ENCODE measurements around the gene IMMP2L. TPM values are rescaled to one million over a fixed set of nuclear protein-coding genes. Genes with fewer than 3 reads are reported as not detected.

The IMMP2L gene
- total RNA-seq, 1 experiment from 2014 or later = 12.8 TPM

DNA sequence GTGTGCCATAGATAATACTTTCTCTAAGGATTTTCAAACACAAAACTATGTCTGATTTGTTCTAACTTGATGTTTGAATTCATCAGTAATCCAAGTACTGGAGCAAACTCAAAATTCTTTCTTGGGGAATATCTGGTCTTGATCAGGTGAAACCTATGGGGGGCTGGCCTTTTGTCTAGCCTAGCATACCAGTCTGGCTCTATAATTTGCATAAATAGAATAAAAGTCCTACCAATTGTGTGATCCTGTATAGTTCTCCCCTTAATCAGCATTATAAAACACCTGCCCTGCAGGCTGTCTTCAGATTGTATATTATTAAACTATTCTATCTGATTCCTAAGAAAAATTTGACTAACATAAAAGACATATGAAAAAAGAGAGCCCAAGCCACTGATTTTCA, 705.2 kb downstream of the IMMP2L start:
- no peaks in the 10 kb centered on the region for H3K9me3 ChIP-seq (replicated peaks)
- H3K27ac ChIP-seq = no peak overlapping the region
- H3K4me1 ChIP-seq = peaks cover 6% of the 10 kb centered on the region
- H3K27me3 ChIP-seq = no peaks in the 10 kb centered on the region
- no peaks in the 10 kb centered on the region; the same call in 1 of the 2 replicates for H3K36me3 ChIP-seq
- DNase-seq = no peak
- no peak overlapping the region for H3K4me3 ChIP-seq

DNA sequence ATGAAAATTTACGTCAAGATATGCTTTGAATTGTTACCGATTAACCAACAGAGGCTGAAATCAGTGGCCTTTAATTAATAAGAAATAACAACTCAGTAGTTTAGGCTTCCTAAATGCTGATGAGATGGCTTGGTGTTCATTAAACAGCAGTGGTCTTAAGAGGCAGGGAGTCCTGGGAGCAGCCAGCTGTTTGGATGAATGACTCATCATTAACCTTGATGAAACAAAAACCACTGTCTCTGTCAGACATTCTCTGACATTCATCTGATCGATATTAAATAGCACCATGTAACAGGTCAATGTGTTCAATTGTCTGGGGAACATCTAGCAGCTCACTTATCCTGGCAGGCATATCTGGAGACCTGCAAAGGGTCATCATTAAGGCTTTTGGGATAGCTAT, 705.6 kb downstream of the IMMP2L start:
- no peaks in the 10 kb centered on the region for H3K27me3 ChIP-seq
- H3K9me3 ChIP-seq (replicated peaks) = no peaks in the 10 kb centered on the region
- H3K4me1 ChIP-seq = peaks cover 6% of the 10 kb centered on the region
- no peak overlapping the region for H3K27ac ChIP-seq
- no peaks in the 10 kb centered on the region; the same call in 1 of the 2 replicates for H3K36me3 ChIP-seq
- no peak overlapping the region for H3K4me3 ChIP-seq
- peak in 1 of 2 experiments; percentile 47 for DNase-seq

DNA sequence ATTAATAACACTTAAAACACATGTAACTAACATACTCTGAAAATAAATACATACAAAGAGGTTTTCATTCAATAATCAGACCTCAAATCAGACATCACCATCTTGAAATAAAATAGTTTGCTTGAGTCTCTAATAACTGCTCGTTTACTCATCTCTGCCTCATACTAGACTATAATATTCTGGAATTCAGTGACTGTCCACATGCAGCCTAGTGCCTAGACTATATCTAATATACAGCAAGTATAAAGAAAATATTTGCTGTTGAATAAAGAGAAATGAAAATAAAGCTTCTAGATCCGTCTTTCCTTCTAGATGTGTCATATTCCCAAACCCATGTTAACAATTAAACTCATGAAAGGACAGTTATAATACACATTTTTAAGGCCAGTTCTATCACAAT, 707.6 kb downstream of the IMMP2L start:
- Histone ChIP-seq H3K4me1 (peaks cover 6% of the 10 kb centered on the region), H3K4me3 (no peak overlapping the region), H3K36me3 (no peaks in the 10 kb centered on the region; the same call in 1 of the 2 replicates), H3K27me3 (no peaks in the 10 kb centered on the region), H3K9me3 (replicated peaks) (no peaks in the 10 kb centered on the region), H3K27ac (no peak overlapping the region)
- no peak for DNase-seq

DNA sequence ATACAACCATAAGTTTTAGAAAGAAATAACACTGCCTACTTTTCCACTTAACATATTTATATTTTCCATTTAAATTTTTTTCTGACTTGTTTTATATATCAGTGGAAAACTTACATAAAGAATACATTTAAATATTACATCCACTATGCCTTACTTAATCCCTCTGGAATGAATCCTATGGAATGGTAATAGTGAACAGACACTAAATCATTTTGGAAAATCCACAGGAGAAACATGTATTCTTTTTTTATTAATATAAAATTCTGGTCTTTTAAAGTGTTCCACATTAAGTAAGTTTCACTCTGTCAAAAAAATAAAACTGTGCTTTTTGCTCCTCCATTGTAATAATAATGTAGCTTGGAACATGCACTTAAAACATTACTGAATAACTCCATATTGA, 708.1 kb downstream of the IMMP2L start:
- Histone ChIP-seq H3K9me3 (replicated peaks) (no peaks in the 10 kb centered on the region), H3K4me1 (peaks cover 6% of the 10 kb centered on the region), H3K4me3 (no peak overlapping the region), H3K36me3 (no peaks in the 10 kb centered on the region; the same call in 1 of the 2 replicates), H3K27me3 (no peaks in the 10 kb centered on the region), H3K27ac (no peak overlapping the region)
- DNase-seq = no peak

DNA sequence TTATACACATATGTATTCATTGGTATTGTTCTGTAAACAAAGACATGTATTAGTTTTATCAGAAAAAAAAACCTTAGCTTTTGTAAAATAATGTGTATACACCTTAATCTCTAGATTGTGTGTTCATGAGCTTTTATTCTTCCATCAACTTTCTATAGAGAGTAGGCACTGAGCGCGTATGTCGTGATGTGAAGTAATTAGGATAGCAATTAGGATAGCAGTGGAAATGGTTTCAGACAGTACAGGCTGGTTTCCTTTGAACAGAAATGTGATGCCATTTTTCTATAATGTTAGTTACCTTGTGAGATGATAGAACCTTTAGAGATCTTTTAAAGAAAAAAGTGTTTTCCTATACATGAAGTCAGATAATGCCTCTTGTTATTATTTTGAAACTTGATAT, 709.0 kb downstream of the IMMP2L start:
- no peaks in the 10 kb centered on the region for H3K9me3 ChIP-seq (replicated peaks)
- peaks cover 6% of the 10 kb centered on the region for H3K4me1 ChIP-seq
- H3K36me3 ChIP-seq = no peaks in the 10 kb centered on the region; the same call in 1 of the 2 replicates
- H3K27ac ChIP-seq = no peak overlapping the region
- no peak for DNase-seq
- no peak overlapping the region for H3K4me3 ChIP-seq
- H3K27me3 ChIP-seq = no peaks in the 10 kb centered on the region

DNA sequence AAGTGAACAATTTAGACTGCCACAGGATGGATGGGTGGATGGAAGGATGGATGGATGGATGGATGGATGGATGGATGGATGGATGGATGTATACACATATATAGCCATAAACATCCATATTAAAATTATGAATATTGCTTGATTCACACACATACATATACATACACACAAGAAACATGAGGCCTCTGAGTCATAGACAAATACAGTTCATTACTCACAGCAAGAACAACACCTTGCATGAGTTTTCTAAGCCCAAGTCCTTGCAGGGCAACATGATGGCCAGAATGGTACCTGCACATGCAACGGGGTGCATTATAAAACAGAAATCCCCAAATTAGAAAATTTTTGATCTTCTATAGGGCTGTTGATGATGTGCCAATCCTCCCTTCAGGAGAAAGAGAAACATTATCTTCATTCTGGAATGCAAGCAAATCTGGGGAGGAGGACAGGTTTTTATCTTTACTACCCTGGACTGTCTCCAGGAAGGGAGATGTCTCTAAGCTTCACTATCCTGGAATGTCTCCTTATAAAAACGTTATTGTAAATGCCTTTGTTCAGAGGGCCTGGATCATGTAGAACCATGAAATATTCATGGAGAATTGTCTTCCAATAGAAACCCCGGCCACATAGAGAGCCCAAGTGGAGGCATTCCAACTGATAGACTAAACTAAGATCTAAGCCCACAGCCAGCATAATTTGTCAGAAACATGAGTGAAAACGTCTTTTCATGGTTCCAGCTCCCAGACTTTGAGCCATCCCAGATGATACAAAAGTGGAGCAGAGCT, 709.9 kb downstream of the IMMP2L start:
- H3K9me3 ChIP-seq (replicated peaks) = no peaks in the 10 kb centered on the region
- H3K27ac ChIP-seq = no peak overlapping the region
- no peak overlapping the region for H3K4me3 ChIP-seq
- H3K36me3 ChIP-seq = no peaks in the 10 kb centered on the region; the same call in 1 of the 2 replicates
- DNase-seq = no peak
- H3K27me3 ChIP-seq = no peaks in the 10 kb centered on the region
- H3K4me1 ChIP-seq = peaks cover 6% of the 10 kb centered on the region

DNA sequence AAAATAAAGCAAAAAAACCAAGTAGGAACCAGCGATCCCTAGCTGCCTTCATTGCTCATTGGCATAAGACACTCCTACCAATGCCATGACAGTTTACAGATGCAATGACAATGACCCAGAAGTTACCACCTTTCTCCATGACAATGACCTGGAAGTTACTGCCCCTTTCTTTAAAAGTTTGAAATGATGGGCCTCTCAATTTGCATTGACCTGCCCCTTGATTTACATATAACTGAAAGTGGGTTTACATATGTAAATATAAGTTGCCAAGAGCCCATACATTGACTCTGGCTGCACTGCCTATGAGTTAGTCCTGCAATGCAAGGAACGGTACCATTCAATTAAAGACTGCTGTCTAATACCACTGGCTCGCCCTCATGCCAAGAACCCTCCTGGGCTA, 712.1 kb downstream of the IMMP2L start:
- H3K4me3 ChIP-seq = no peak overlapping the region
- H3K27ac ChIP-seq = no peak overlapping the region
- no peak for DNase-seq
- H3K36me3 ChIP-seq = no peaks in the 10 kb centered on the region; the same call in 1 of the 2 replicates
- no peaks in the 10 kb centered on the region for H3K27me3 ChIP-seq
- H3K9me3 ChIP-seq (replicated peaks) = no peaks in the 10 kb centered on the region
- no peaks in the 10 kb centered on the region; the same call in 1 of the 2 replicates for H3K4me1 ChIP-seq

DNA sequence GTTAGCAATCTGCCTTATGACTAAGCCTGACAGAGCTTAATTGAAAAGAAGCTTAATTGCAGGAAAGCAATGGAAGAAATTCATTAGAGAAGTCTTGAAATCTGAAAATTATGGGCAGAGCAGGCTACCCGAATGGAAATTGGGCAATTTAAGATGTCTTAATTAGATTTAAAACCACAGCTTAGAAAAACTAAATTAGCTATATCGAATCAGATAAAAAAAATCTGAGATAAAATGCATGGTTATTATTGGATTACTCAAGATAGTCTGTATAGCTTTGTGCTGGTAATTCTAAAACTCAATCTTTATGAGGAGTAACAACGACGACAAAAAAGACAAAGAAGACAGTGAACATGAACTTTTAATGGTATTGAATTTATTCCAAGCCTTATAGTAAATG, 719.5 kb downstream of the IMMP2L start:
- no peaks in the 10 kb centered on the region for H3K9me3 ChIP-seq (replicated peaks)
- no peaks in the 10 kb centered on the region for H3K36me3 ChIP-seq
- H3K4me1 ChIP-seq = no peaks in the 10 kb centered on the region; the same call in 1 of the 2 replicates
- DNase-seq = no peak
- no peaks in the 10 kb centered on the region for H3K27me3 ChIP-seq
- no peak overlapping the region for H3K4me3 ChIP-seq
- no peak overlapping the region for H3K27ac ChIP-seq

DNA sequence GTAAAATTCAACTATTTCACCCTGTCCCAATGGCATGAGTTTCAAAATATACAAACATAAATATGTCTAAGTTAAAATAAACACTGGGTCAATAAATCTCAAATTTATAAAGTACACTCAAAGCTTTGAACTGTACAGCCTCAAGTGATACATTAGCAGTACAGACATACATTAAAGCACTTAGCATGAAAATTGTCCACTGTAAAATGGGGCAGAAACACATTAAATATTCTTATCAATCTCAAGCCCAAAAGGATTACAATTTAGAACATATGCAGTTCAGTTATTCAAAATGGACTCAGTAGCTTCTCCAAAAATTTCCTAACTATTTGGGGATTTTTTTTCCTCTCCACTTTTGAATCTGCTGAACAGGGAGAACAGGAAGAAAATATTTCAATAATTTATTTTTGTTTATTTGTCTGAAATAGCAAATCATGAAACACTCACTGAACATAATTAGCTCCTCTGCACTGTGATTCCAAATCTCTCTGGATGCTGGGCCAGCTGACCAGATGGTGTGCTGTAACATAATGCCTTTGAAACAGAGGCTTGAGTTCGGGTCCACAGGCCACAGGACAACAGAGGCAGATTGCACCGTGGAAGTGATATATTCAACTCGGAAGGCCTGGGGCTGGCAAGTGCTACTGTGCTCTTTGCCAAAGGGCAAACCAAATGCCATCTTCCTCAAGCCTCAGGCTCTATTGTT, 720.3 kb downstream of the IMMP2L start:
- H3K36me3 ChIP-seq = no peaks in the 10 kb centered on the region
- no peaks in the 10 kb centered on the region for H3K27me3 ChIP-seq
- no peak overlapping the region for H3K27ac ChIP-seq
- no peaks in the 10 kb centered on the region; the same call in 1 of the 2 replicates for H3K4me1 ChIP-seq
- no peaks in the 10 kb centered on the region for H3K9me3 ChIP-seq (replicated peaks)
- no peak overlapping the region for H3K4me3 ChIP-seq
- DNase-seq = peak in 1 of 2 experiments; percentile 13

DNA sequence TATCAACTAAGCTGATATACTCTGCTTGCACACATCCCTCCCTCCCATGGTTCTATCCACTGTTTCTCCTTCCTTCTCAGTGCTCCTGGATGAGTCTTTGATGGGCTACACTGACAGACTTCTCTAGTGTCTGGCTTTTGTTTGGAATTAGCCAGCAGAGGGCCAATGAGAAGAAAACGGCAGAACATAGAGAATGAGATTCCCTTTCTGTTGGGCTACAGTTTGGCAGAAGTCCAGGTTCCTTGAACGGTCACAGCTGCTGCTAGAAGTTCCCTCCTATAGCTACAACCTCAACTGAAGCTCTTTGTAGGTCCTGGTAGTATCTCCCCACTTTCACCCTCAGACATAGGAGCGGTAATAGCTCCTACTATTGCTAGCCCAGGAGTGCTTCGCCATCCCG, 722.4 kb downstream of the IMMP2L start:
- Histone ChIP-seq H3K4me3 (no peak overlapping the region), H3K9me3 (replicated peaks) (no peaks in the 10 kb centered on the region), H3K27me3 (no peaks in the 10 kb centered on the region), H3K27ac (no peak overlapping the region), H3K36me3 (no peaks in the 10 kb centered on the region), H3K4me1 (no peaks in the 10 kb centered on the region; the same call in 1 of the 2 replicates)
- peak; percentile 75 to 90 for DNase-seq

DNA sequence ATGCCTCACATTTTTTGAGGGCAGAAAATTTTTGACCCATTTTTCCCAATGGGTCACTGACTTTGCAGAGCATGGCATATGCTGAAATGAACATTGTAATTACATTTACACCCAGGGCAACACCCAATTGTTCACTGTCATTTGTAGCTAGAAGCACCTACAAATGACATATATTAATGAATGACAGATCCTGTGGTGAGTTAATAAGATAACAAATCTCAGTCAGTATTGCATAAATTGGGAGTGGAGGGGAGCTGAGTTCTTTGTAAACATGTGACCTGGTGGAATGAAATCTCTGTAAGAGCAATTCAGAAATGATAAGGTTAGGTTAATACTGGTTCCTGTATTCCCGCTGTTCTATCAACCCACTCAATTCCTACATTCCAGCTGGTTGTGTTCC, 726.4 kb downstream of the IMMP2L start:
- H3K9me3 ChIP-seq (replicated peaks) = no peaks in the 10 kb centered on the region
- no peaks in the 10 kb centered on the region; the same call in 1 of the 2 replicates for H3K4me1 ChIP-seq
- no peak for DNase-seq
- no peaks in the 10 kb centered on the region for H3K36me3 ChIP-seq
- no peaks in the 10 kb centered on the region for H3K27me3 ChIP-seq
- H3K27ac ChIP-seq = no peak overlapping the region
- H3K4me3 ChIP-seq = no peak overlapping the region

DNA sequence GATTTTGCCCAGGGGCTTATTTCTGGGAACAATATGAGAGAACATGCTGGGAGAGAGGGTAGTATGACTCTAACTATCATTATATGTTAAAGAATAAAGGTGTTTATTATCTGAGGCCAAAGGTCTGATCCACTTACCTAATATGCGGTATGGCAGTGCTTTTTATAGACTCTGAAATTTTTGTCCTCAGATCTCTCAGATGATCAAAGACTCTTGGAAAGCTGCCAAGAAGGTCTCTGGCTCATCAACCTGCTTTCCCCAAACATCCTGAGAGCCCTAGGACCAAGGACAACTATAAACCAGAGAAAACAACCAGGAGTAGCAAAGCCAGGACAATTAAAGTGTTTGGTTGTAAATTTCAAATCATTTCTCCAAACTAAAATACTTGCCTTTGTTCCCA, 727.1 kb downstream of the IMMP2L start:
- Histone ChIP-seq H3K27me3 (no peaks in the 10 kb centered on the region), H3K27ac (no peak overlapping the region), H3K36me3 (no peaks in the 10 kb centered on the region), H3K4me1 (no peaks in the 10 kb centered on the region; the same call in 1 of the 2 replicates), H3K4me3 (no peak overlapping the region), H3K9me3 (replicated peaks) (no peaks in the 10 kb centered on the region)
- DNase-seq = peak in 1 of 2 experiments; percentile 22

DNA sequence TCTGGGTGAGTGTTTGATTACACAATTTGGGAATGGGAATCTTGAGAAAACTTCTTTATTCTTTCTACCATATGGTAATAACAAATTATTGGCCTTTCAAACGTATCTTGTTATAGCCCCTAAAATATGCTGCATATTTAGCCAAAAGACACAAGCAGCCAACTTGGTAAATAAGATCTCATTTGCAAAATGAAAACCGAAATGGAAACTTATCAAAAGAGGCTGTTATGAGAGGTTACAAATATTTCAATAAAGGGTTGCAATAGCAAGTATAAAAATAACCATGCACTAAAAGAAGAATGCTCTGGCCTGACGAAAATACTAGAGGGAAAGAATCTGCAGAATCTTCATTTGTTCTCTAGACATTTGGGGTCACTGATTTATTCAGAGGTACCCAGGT, 730.9 kb downstream of the IMMP2L start:
- DNase-seq = no peak
- no peaks in the 10 kb centered on the region for H3K36me3 ChIP-seq
- H3K27ac ChIP-seq = no peak overlapping the region
- H3K4me1 ChIP-seq = no peaks in the 10 kb centered on the region
- H3K4me3 ChIP-seq = no peak overlapping the region
- no peaks in the 10 kb centered on the region for H3K9me3 ChIP-seq (replicated peaks)
- no peaks in the 10 kb centered on the region for H3K27me3 ChIP-seq

DNA sequence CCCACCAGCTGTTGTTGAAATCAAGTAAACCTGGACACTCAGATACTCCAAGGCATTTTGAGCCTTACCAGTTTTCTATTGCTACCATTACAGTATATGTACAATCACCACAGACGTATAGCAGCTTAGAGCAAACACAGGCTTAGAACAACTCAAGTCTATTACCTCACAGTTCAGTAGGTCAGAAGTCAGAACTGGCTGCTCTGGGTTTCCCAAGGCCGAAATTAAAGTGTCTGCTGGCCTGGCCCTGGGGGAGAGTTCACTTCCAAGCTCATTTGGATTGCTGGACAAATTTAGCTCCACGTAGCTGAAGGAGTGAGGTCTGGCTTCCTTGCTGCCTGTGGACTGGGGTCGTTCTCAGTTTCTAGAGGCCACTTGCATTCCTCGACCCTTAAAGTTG, 731.5 kb downstream of the IMMP2L start:
- Histone ChIP-seq H3K4me1 (no peaks in the 10 kb centered on the region), H3K9me3 (replicated peaks) (no peaks in the 10 kb centered on the region), H3K36me3 (no peaks in the 10 kb centered on the region), H3K27me3 (no peaks in the 10 kb centered on the region), H3K4me3 (no peak overlapping the region), H3K27ac (no peak overlapping the region)
- DNase-seq = no peak

DNA sequence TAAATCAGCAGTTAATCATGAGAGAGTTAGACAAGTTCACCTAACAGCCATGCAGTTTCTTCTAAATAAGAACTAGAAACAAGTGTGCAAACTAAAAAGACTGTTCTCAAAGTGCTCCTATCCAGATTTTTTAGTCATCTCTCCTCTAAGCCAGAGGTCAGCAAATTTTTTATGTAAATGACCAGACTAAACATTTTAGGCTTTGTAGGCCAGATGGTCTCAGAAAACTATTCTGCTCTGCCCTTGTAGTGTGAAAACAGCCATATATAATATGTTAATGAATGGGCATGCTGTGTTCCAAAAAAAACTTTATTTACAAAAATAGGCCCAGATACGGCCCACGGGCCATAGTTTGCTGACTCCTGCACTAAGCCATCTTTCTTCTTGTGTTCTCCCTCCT, 734.4 kb downstream of the IMMP2L start:
- Histone ChIP-seq H3K9me3 (replicated peaks) (no peaks in the 10 kb centered on the region), H3K4me1 (no peaks in the 10 kb centered on the region), H3K4me3 (no peak overlapping the region), H3K27me3 (no peaks in the 10 kb centered on the region), H3K27ac (no peak overlapping the region), H3K36me3 (no peaks in the 10 kb centered on the region)
- DNase-seq = no peak

Data from SJCRH30 (cell line).